HG03439 (cell line): ENCODE data around the gene GRK1.
"Not testable (repeated sequence)": the region's sequence is repeated elsewhere in the genome, so short reads cannot be mapped to it uniquely, and the experiment has no call there.

Source experiments
- ATAC-seq: cut with Tn5 transposase; IDR thresholded peaks from one replicate; pipeline ENCODE4 v1.9.1; 2021; ENCODE audit warnings: mild to moderate bottlenecking, moderate library complexity; ENCODE audit not compliant: unreplicated experiment

The GRK1 gene

DNA sequence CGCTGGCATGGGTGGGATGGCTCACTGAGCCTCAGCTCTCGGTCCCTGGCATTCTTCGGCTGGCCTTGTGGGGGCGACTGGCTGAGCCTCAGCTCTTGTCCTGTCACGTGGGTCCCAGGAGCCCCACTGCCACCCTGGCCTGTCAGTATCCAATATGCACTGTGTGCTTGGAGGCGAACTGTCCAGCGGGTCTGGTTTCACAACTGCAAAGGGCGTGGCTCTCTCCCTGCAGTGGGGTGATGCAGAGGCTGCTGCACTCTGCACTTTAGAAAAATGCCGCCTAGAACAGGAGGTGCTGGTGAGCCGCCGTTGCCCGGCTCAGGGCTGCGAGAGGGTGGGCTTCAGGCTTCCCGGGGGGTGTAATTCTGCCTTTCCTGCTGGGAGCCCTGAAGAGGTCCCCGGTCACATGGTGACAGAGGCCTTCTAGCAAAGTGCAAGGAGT, 75.0 kb downstream of the GRK1 start:
- ATAC-seq: no peak

DNA sequence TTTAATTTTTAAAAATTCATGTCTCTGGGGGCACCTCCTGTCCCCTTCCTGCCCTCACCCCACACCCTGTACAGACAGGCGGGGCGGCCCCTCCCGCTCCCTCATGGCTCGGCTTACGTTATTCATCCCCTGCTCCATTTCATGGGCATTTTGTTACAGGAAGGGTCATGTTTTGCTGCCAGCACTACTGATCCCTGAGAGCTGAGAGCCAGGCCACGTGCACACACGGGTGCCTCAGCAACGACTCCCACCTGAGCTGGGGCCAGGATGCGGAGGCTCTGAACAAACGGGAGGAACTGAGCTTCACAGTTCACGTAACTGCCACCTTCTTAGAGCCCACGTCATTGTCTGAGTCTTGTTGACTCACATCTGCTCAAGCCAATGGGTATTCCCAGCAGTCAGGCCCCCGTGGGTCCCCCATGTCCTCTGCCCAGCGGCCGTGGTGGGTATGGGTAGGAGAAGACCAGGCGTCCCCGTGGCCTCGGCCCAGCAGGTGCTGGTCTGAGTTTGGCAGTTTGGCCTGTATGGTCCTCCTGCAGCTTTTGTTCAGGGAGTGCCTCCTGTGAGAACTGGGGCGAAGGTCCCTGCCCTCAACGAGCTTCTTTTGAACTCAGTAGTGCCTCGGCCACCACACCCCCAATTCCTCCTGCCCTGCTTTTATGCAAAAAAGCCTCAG, 75.6 kb downstream of the GRK1 start:
- no peak for ATAC-seq

DNA sequence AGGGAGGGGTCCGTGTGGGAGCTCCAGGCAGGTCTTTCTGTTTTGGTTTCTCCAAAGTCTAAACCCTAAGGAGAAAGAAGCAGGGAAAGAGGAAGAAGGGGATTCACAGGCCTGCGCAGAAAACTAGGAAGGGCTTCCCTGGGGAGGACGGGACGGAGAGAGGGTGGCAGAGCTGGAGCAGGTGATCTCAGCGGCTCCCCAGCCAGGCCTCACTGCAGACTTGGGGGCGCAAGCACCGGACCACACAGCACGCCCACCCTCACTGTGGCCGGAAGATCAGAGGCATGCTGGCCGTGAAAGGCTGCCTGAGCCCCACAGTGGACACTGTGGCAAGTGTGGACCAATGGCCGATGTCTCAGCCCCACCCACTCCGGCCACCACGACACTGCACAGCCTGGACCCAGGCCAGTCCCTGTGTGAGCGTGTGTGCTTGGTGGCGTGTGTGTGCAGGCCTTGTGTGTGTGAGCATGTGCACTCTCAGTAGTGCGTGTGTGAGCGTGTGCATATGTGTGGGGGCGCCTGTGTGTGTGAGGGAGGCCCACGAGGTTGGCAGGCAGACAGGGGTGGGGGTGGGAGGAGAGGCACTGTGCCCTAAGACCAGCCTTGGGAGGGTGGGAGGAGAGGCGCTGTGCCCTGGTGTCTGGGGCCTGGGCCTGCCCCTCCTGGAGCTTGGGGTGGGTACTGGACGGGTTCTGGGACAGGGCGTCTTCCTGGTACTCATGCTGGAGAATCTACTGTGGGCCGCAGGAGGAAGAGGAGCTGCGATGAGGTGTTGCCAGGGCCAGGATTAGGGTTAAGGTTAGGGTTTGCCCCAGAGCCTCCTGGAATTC, 76.6 kb downstream of the GRK1 start:
- ATAC-seq: no peak

DNA sequence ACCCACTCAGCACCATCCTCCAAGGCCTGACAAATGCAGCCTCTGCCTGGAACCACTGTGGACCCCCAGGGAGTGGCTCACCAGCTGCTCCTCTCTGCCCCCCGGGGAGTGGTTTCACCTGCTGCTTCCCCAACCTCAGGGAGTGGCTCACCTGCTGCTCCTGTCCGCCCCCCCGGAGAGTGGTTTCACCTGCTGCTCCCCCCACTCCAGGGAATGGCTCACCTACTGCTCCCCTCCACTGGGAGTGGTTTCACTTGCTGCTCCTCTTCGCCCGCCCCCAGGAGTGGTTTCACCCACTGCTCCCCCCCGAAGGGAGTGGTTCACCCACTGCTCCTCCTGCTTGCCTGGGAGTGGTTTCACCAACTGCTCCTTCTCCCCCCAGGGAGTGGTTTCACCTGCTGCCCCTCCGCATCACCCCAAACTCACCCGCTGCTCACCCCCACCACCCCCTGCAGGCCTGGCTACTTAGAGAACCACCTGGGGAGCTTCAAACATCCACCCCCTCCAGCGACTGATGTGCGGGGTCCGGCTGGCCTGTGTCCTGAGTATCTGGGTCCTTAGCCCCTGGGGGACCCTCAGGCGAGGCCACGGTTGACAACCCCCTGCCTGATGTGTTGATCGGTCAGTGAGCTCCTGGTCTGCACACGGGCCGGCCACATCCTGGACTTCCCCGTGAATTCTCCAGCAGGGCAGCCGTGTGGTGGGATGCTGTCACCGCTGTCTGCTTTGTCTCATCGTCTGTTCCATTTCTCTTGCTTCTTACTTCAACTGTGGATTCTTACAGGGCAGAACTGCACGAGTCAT, 77.4 kb downstream of the GRK1 start:
- ATAC-seq: no peak

DNA sequence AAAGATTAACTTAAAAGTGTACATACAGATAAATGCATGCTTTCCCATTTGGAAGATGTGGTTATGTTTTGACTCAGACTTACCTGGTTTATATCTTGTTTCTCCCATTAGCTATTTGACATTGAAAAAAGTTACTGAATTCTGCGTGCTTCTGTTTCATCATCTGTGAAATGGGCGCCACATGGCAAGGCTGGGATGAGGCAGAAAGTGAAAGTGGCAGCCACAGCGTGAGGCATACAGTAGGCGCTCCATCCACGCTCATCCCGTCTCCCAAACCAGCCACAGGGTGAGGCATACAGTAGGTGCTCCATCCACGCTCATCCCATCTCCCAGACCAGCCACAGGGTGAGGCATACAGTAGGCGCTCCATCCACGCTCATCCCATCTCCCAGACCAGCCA, 78.0 kb downstream of the GRK1 start:
- no peak for ATAC-seq

DNA sequence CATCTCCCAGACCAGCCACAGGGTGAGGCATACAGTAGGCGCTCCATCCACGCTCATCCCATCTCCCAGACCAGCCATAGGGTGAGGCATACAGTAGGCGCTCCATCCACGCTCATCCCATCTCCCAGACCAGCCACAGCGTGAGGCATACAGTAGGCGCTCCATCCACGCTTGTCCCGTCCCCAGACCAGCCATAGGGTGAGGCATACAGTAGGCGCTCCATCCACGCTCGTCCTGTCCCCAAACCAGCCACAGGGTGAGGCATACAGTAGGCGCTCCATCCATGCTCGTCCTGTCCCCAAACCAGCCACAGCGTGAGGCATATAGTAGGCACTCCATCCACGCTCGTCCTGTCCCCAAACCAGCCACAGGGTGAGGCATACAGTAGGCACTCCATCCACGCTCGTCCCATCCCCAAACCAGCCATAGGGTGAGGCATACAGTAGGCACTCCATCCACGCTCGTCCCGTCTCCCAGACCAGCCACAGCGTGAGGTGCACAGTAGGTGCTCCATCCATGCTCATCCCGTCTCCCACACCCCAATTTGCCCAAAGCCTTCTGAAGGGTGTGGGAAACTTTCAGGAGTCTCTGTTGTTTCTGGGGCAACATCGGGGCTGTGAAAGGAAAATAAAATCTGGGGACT, 78.6 kb downstream of the GRK1 start:
- not testable (repeated sequence) for ATAC-seq

DNA sequence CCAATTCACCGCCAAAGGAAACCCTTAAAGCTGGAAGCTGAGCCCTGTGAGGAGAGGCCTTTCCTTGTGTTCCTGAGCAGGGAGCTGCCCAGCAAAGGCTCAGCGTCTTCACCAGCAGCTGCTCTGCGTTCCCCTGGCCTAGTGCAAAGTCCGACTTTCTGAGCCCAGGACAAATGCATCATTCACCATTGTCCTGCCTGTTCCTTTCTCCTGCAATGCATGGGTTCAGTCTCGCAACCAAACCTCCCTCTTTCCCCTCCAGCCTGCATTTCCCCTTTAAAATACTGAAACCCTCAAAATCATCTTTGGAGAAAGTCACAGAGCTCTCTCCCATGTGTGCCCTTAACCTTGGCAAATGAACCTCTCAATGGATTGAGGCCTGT, 79.1 kb downstream of the GRK1 start:
- ATAC-seq: no peak

DNA sequence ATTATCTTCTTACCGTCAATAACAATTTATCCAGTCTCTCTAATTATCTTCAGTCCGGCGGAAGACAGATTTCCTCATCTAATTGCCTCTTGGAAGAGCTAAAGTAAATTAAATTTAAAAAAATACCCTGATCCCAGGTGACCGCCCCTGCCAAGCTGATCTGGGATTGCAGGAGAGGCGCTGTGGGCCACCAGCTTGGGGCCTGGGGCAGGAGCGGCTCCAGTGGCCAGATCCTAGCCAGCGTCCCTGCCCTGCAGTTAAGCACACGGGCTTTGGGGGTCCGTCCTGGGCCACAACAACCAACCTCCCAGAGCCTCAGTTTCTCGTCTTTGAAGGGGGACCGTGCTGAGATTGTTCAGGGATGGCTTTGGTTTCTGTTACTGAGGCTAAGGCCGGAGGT, 79.7 kb downstream of the GRK1 start:
- ATAC-seq: no peak

DNA sequence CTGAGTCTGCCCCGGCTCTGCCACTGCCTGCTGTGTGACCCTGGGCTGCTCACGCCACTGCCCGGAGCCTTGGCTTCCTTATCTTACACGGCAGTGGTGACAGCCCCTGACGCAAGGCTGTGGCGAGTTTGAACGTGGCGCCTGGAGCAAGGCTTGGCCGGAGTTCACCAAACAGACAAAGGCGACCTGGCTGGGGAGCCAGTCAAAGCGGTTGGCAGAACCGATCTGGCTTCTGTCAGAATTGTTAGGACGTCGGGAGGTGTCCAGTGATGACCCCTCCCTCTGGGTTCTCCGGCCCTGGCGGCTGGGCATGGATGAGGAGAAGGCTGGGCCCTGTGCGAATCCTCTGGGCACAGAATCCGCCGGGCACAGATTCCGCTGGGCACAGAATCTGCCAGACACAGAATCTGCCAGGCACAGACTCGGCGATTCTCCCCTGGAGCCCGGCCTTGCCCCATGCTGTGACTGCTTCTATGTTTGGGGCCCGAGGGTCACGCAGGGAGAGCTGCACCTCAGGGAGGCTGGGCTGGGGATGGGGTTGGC, 80.3 kb downstream of the GRK1 start:
- ATAC-seq: no peak

DNA sequence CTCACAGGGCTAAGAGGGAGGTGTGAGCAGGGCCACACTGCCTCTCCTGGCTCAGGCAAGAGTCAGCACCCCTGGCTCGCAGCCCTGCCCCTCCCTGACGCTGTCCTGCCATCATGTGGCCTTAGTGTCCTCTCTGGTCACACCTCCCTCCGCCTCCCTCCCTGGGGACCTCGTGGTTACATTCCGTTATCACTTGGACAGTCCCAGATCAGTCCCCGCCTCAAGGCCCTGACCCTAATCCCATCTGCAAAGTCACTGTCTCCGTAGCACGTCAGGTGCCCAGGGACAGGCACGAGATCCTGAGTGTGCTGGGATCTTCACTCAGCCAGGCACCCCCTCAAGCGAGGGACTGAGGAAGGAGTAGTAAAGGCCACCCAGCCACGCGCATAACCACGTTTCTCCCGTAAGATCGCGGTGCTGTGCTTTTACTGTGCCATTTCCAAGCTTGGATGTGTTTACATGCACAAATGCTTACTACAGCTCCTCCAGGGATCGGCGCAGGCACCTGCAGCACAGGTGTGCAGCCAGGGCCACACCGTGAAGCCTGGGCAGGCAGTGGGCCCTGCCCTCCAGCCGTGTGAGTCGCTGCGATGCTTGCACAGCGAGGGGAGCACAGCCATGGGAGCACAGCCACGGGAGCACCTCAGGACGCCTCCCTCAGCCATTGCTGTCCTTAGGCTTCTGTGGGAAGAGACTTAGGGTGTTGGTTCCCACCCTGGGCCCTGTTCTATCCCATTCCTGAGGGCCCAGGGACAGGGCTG, 81.3 kb downstream of the GRK1 start:
- no peak for ATAC-seq

DNA sequence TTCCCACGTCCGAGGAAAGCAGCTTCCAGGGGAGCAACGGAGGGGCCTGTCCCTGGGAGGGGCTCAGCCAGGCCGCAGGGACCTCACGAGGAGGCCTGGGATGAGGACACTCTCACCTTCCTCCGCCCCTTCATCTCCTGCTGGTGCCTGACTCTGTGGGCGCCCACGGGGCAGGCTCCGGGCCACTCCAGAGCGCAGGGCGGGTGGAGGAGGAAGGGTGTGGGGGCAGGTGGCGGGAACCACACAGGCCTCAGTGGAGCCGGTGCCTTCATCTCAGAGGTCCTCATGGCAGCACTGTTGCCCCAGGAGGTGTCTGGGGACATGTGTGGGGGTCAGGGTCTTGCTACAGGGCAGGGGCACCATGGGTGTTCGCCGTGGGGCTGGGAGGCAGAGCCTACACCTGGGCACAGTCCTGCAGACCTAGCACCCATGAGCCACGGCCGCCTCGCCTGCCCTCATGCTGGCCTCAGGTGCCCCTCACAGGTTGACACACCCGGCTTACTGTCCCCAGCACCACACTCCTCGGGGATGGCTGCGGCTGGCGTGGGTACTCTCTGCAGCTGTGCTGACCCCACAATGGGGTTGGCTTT, 81.9 kb downstream of the GRK1 start:
- ATAC-seq: no peak

DNA sequence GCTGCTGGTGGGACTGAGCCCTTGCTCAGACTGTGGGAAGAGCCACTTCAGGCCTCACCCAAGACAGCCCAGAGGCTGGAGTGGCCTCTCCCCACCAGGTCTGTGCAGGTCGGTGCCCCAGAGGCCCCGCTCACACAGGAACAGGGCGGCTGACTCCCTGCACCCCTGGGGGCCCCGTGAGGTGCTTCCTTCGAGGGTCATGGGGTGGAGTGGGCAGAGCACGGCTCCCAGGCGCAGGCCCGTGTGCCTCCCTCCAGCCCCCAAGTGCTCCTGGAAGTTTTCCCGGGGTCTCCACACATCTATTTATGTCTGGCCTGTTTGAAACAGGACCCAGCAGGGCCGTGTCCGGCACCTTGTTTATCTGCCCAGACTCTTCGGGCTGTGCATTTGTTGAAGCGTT, 82.5 kb downstream of the GRK1 start:
- ATAC-seq: no peak

DNA sequence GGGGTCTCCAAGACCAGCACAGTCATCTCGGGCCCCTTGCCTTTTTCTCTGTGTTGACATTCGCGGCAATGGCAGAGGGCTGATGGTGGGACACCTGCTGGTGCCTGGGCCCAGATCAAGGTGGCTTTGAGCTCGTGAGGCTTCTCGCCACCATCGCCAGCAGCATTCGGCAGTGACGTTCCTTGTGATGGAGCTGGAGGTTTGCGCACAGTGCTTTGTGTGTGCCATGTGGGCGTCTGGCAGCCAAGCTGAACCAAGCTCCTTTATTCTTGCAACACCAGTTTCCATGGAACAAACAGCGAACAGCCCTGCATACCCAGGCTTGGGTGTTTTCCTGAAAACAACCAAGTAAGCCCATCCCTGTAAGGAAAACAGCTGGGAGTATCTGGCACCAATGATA, 82.9 kb downstream of the GRK1 start:
- no peak for ATAC-seq

DNA sequence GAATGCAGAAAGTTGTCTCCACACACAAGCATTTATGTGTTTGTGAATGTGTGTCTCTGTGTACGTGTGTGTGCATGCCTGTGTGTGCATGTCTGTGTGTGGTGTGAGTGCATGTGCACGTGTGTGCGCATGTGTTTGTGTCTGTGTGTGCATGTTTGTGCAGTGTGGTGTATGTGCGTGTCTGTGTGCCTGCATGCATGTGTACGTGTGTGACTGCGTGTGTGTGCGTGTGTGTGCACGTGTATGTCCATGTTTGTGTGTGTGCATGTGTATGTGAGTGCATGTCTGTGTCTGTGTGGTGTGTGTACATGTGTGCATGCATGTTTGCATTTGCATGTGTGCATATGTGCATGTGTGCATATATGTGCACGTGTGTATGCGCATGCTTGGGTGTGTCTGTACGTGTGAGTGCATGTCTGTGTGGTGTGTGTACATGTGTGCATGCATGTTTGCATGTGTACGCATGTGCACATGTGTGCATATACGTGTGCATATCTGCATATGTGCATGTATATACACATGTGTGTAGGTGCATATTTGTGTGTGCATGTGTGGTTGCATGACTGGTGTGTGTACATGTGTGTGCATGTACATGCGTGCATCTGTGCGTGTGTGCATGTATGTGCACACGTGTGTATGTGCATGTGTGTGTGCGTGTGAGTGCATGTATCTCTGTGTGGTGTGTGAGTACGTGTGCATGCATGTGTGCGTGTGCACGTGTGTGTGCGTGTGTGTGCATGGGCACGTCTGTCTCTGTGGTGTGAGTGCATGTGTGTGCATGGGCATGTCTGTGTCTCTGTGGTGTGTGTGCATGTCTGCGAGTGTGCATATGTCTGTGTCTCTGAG, 83.8 kb downstream of the GRK1 start:
- no peak for ATAC-seq

DNA sequence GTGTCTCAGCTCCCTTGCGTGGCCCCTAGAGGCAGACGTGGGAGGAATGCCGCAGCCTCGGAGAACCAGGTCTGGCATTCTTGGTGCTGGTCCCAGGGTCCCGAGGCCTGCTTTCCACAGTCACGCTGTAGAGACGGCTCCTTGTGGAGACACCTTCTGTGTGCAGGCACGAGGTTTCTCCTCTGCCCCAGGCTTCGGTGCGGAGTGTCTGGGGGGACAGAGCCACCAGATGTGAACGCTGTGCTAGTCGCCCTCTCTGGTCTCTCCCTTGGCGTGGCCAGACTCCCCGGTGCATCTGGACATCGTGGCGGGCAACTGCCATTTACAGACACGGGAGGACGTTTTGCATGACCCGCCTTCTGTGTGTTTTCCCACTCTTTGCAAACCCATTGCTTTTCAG, 84.5 kb downstream of the GRK1 start:
- no peak for ATAC-seq

DNA sequence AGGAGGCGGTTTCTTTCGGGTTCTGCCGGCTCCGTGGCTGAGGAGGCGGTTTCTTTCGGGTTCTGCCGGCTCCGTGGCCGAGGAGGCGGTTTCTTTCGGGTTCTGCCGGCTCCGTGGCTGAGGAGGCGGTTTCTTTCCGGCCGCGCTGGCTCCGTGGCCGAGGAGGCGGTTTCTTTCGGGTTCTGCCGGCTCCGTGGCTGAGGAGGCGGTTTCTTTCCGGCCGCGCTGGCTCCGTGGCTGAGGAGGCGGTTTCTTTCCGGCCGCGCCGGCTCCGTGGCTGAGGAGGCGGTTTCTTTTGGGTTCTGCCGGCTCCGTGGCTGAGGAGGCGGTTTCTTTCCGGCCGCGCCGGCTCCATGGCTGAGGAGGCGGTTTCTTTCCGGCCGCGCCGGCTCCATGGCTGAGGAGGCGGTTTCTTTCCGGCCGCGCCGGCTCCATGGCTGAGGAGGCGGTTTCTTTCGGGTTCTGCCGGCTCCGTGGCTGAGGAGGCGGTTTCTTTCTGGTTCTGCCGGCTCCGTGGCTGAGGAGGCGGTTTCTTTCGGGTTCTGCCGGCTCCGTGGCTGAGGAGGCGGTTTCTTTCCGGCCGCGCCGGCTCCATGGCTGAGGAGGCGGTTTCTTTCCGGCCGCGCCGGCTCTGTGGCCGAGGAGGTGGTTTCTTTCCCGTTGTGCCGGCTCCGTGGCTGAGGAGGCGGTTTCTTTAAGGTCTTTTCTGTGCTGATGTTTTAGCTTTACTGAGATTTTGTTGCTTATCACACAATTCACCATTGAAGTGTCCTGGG, 85.4 kb downstream of the GRK1 start:
- not testable (repeated sequence) for ATAC-seq

DNA sequence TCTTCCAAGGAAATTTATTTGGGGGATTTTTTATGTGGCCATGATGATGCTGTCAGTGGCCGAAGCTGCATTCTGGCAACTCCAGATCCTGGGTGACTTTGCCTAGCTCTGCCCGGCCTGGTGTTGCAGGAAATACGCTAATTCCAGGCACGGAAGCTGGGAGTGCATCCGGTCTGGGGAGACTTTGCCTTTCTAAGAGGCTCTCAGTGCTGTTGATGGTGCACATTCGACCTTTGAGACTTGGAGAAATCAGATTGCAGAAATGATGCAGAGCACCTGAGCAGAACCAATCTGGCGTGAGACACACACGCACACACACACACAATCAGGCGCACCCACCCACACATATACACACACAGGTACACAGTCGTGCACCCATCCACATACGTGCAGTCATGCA, 86.2 kb downstream of the GRK1 start:
- ATAC-seq: no peak

DNA sequence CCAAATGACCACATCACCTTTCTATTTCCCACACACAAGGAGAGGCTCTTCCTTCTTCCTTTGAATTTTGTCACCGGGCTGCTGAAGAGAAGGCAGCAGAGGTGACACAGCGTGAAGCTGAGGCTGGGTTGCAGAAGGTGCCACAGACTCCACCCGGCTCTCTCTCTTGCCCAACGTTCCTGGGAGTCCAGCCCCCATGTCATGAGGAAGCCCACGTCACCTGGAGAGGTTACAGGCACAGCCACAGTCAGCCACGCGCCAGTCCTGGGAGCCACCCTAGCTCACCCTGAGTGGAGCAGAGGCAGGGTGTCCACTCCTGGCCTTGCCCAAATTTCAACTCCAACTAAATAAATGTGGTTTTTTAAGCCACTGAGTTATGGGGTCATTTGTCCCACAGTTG, 87.2 kb downstream of the GRK1 start:
- ATAC-seq: no peak
